Central memory CD4-positive, alpha-beta T cell (primary cell): ENCODE data around the gene TNFSF8.
A peak's percentile ranks its signal among the peaks of the same experiment; 100 is the strongest.

Source experiments
- DNase-seq: peaks from one replicate; pipeline ENCODE4 v3.0.0; 2022
- total RNA-seq, 3 experiments: gene quantifications; one replicate each; lab custom pipeline; 2026; lab: John Stamatoyannopoulos, UW

Gene TNFSF8, protein sequence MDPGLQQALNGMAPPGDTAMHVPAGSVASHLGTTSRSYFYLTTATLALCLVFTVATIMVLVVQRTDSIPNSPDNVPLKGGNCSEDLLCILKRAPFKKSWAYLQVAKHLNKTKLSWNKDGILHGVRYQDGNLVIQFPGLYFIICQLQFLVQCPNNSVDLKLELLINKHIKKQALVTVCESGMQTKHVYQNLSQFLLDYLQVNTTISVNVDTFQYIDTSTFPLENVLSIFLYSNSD
- 83.3 to 803 (median 109) reads per million in 3 experiments for total RNA-seq

DNA sequence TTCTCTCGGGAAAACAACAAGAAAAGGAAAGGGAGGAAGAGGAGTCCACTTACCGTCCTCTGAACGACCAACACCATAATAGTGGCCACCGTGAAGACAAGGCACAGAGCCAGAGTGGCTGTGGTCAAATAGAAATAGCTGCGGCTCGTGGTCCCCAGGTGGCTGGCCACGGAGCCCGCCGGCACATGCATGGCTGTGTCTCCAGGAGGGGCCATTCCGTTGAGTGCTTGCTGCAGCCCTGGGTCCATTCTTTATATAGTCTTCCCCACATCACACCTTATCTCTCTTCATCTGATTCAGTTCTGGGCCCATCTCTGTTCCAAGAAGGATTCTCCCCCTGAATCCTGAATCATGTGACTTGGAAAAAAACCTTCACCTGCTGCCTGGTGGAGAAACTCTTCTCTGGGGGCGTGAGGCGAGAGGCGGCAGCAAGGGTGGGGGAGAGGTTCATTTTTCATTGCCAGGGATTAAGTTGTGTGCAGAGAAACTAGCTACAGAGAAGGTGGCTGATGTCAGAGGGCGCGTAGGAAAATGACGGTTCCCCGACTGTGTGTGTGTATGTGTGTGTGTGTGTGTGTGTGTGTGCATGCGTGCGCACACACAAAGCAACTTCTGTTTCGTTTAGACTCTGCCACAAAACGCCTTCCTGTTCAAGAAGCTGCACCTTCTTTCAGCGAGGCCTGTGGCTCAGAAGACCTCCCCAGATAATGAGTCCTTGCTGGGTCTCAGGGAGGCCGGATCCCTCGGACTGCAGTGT, at the start of gene TNFSF8:
TNFSF8 (minus strand) TSS at position 536 of the 757 bp plus-strand sequence; CDS start at position 248, 288 bp downstream.
- DNase-seq, result peak; percentile 83

- DNase-seq, result no peak
Measured at GRCh38 chr9:114973216-114973615, 42.8 kb upstream of the TNFSF8 start.

GRCh38 chr9:114972510-114973136, 42.2 kb upstream of the TNFSF8 start:
- DNase-seq, result no peak

GRCh38 chr9:114969269-114969668, 38.9 kb upstream of the TNFSF8 start:
- DNase-seq, result no peak

DNA sequence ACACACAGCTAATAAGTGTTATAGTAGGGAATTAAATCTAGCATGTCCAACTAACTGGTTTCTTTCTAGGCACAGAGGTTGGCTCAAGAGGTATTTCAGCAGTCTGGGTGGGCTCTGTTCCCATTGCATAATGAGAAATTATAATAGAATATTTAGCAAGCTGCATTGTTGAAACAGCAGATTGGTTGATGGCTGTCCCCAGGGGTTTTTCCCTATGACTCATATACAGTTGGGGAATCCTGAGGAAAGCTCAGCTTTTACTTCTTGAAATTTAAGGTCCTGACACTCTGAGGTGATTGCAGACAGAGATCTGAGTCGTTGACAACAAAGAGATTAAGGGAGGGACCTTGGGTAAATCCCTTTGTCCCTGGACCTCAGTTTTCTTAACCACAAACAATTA, 38.3 kb upstream of the TNFSF8 start:
- DNase-seq, result no peak

- DNase-seq, result no peak
Measured at GRCh38 chr9:114965564-114965963, 35.2 kb upstream of the TNFSF8 start.

DNA sequence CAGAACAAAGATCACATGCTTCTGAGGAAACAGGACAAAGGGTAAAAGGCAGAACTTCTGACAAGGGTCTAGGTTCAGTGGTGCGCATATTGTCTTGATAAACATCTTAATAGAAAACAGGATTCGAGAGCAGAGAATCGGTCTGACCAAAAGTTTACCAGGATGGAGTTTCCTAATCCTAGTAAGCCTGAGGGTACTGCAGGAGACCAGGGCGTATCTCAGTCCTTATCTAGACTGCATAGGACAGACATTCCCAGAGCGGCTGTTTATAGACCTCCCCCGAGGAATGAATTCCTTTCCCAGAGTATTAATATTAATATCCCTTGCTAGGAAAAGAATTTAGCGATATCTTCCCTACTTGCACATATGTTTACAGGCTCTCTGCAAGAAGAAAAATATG, 32.4 kb upstream of the TNFSF8 start:
- no peak for DNase-seq

DNA sequence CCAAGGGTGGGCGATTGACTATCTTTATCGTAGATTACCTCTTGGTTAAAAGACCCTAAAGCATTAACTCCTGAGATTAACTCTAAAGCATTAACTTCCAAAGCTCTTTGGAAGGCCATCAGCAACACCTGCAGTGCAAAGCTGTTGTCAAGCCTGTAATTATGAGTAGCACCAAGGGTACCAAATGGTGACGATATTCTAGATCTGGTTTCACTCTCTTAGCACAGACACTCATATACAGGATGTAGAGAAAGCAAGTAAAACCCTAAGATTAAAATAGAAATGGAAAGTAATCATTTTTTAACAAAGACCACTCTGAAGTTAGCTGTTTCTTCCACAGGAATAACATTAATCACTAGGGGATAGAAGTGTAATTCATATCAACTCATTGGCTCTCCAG, 29.9 kb upstream of the TNFSF8 start:
- no peak for DNase-seq

- DNase-seq, result no peak
Measured at GRCh38 chr9:114958844-114959235, 28.4 kb upstream of the TNFSF8 start.

DNA sequence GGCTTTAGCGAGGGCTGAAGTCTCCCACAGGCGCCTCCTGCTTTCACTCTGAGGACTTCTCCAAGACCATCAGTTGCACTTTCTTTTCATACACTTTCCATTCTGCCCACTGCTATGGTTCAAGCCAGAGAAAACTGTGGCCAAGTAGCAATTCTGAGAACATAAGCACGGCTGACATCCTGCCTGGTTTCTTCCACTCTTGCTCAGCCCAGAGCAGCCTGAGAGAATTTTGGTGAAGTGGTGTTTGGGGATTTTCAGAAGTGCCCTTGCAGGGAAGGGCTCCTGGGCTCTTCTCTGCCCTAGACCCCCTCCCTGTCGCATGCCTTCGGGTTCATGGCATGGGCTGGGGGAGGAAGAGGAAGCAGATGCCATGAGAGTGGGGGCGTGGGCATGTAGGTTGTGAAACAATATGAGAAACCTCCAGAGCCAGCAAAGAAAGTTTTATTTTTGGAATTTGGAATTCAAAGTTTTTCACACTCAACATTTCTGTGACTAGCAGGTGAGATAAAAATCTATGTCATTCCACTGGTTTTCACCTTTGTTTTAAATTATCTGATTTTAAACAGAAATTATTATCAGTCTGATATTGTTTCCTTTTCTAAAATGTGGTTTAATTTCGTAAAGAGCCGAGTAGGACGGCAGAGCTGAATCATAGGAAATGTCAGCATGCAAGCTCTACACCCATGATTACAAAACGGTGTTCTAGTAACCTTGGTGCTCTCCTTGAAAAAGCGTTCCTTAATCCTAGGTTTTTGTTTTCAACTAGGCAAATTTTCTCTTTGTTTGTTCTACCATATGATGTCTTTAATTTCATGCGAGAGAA, 27.8 kb upstream of the TNFSF8 start:
- no peak for DNase-seq

DNA sequence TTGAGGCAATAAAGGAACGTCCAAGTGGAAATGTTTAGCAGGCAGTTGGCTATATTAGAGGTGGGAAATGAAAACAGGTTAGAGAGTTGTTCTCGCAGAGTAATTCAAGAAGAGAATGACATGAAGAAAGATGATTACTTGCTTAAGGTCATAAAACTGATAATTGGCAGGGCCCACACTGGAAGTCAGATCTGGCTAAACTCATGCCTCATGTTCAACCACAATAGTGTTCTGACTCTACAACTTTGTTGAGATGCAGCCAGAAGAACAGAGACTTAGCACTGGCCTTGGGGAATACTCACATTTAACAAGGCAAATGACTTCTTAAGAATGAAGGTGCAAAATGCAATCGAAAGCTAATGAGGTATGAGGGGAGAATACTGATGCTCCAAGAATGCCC, 27.2 kb upstream of the TNFSF8 start:
- no peak for DNase-seq

- no peak for DNase-seq
Measured at GRCh38 chr9:114954956-114955582, 24.7 kb upstream of the TNFSF8 start.

GRCh38 chr9:114953959-114954358, 23.6 kb upstream of the TNFSF8 start:
- DNase-seq, result no peak

- DNase-seq, result no peak
Measured at GRCh38 chr9:114953046-114953445, 22.7 kb upstream of the TNFSF8 start.

DNA sequence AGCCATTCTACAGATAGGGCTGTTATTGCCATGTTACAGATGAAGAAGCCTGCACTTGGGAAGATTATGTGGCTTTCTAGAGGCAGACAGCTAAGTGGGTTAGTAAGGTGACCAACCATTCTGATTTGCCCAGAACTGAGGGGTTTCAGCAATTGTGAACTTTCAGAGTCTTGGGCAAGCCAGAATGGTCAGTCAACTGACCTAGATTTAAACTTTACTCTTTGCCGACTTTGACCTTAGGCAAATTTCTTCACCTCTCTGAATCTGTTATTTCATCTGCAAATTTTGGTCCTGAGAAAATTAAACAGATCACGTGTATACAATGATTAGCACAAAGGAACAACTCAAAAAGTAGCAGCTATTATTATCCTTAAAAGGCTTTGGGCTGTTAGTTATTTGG, 20.4 kb upstream of the TNFSF8 start:
- DNase-seq, result no peak

DNA sequence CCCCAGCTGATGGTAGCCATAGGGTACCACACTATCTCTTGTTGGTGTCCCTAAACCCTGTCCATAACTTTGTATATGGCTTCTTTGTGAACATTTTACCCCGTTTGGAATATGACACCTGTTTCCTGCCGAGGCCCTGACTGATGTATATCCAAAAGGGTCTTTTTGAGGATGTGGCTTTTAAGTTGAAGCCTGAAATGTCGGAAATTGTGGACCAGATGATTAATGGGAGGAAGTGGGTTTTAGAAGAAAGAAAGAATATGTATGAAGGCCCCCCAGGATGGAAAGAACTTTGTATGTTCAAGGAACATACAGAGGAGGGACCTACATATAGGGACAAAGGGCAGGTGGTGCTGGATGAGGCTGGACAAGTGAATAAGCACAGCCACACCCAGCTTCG, 16.7 kb upstream of the TNFSF8 start:
- DNase-seq, result no peak

DNA sequence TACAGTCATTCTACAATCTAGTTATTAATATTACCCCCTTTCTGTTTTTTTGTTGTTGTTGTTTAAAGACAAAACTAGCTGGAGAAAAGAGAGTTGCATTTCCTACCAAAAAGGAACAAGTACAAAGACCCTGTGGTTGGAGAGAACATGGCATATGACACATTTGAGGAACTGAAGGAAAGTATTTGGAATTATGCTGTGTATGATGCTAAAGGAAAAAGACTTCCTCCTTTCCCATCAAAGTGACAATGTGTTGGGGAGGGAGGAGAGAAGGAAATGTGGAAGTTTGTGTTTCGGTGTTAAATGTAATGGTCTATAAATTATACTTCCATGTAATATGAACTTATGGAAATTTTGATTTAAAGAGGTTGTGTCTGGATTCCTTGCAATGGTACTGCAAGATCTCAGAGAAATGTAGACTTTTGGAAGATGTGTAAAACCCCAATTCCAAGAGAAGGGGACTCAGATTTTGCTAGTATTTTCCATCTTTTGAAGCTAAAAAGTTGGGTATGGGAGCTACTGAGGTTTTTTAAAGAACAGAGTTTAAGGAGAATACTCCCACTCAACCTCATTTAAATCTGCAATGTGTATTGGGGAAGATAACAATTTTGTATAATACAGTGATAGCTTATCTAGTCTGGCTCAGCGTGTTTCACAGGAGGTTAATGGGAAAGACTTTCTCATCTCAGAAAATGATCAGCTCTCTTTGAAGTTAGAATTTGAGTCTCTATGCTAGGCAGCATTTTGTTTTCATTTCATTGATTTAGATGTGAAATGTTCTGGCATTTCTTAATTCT, 15.4 kb upstream of the TNFSF8 start:
- no peak for DNase-seq

- no peak for DNase-seq
Measured at GRCh38 chr9:114941376-114941775, 11.0 kb upstream of the TNFSF8 start.

- peak; percentile 16 for DNase-seq
Measured at GRCh38 chr9:114938687-114939575, 8.5 kb upstream of the TNFSF8 start.

- no peak for DNase-seq
Measured at GRCh38 chr9:114937516-114937915, 7.1 kb upstream of the TNFSF8 start.

DNA sequence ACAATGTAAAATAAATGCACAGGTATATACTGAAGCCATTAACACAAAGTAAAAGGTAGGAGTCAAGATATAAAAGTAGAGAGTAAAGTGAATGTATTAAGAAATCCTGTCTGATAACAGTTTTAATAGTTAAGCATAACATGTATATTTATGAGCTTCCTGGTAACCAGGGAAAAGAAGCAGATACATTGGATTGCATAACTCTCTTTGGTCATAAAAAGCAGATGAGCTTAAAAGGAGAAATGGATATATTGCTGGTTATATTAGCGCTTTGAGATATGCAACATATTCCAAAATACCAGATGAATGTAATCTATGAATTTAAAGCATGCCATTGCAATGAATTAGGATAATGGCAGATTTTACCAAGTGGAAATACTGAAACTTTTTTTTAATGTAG, 6.2 kb upstream of the TNFSF8 start:
- DNase-seq, result no peak
